Adrenal gland (tissue), 5 donors: ENCODE measurements around the gene NADSYN1.

Source experiments
- CTCF ChIP-seq, 6 experiments: fragments of 450-650 bp in 4 of 6; fragments of 200-600 bp in 2 of 6; sonication (generic) in 1 of 6; IDR thresholded peaks; 1 replicate in 5 of 6; 2 replicates in 1 of 6; pipeline versions ENCODE4 v1.5.1 to v1.8.0; 2016 to 2021; ENCODE audit warnings: antibody characterized with exemption in 6 of 6, mild to moderate bottlenecking in 2 of 6, moderate library complexity in 1 of 6
- POLR2A ChIP-seq, 2 donors: fragments of 450-650 bp; IDR thresholded peaks; one replicate each; pipeline ENCODE4 v1.6.1; 2017; ENCODE audit warnings: antibody characterized with exemption in 2 of 2, mild to moderate bottlenecking in 2 of 2, moderate library complexity in 1 of 2
- donor health status: DM: no; HTN: no; CAD: no.

- TF ChIP-seq CTCF (IDR thresholded peaks at IDR 0.05) = no peak
- no peak for TF ChIP-seq POLR2A (IDR thresholded peaks at IDR 0.05)
Measured at GRCh38 chr11:71502026-71502425, 49.0 kb downstream of the NADSYN1 start.
